H9 (cell line): ENCODE results near the gene MTMR3. TPM values are rescaled to one million over a fixed set of nuclear protein-coding genes. Genes with fewer than 3 reads are reported as not detected.

Experiments used
- DNase-seq: peaks from one replicate; pipeline ENCODE4 v3.0.0-alpha.2; 2017
- H2AFZ ChIP-seq: one replicate; pipeline ENCODE4 v1.6.1; 2013; ENCODE audit warnings: mild to moderate bottlenecking, low read length, control low read depth, moderate library complexity
- H2AK5ac ChIP-seq: 2 replicates; pipeline ENCODE4 v1.6.1; 2013; ENCODE audit warnings: low read length, control low read depth, mixed read lengths; ENCODE audit not compliant: insufficient read length
- H2BK120ac ChIP-seq: one replicate; pipeline ENCODE4 v1.6.1; 2013; ENCODE audit warnings: low read depth, mild to moderate bottlenecking, low read length, control low read depth, inconsistent platforms; ENCODE audit not compliant: poor library complexity, severe bottlenecking
- H2BK12ac ChIP-seq: 2 replicates; pipeline ENCODE4 v1.6.1; 2013; ENCODE audit warnings: low read length, control low read depth, mixed read lengths, low read depth; ENCODE audit not compliant: insufficient read length
- H2BK15ac ChIP-seq: 2 replicates; pipeline ENCODE4 v1.6.1; 2013; ENCODE audit warnings: low read depth, low read length, control low read depth
- H2BK20ac ChIP-seq: one replicate; pipeline ENCODE4 v1.6.1; 2013; ENCODE audit warnings: low read depth, mild to moderate bottlenecking, low read length, control low read depth, inconsistent platforms; ENCODE audit not compliant: poor library complexity, severe bottlenecking
- H2BK5ac ChIP-seq: 2 replicates; pipeline ENCODE4 v1.6.1; 2013; ENCODE audit warnings: low read length, control low read depth, mixed read lengths; ENCODE audit not compliant: insufficient read length
- H3K14ac ChIP-seq: 2 replicates; pipeline ENCODE4 v1.6.1; 2013; ENCODE audit warnings: low read length, control low read depth; ENCODE audit not compliant: insufficient read depth
- H3K18ac ChIP-seq: 2 replicates; pipeline ENCODE4 v1.6.1; 2013; ENCODE audit warnings: low read depth, mild to moderate bottlenecking, mixed read lengths, low read length, control low read depth; ENCODE audit not compliant: insufficient read length
- H3K23ac ChIP-seq: 2 replicates; pipeline ENCODE4 v1.6.1; 2013; ENCODE audit warnings: low read length, control low read depth, mixed read lengths, low read depth; ENCODE audit not compliant: insufficient read length
- H3K23me2 ChIP-seq: 2 replicates; pipeline ENCODE4 v1.6.1; 2013; ENCODE audit warnings: low read depth, mild to moderate bottlenecking, mixed read lengths, low read length, control low read depth; ENCODE audit not compliant: insufficient read length, poor library complexity, severe bottlenecking
- H3K27ac ChIP-seq: 2 replicates; pipeline ENCODE4 v1.5.1; 2013; ENCODE audit warnings: low read length, control low read depth, mixed read lengths, low read depth; ENCODE audit not compliant: insufficient read length
- H3K27me3 ChIP-seq: 2 replicates; pipeline ENCODE4 v1.6.1; 2013; ENCODE audit warnings: low read length, control low read depth, inconsistent platforms; ENCODE audit not compliant: insufficient read depth
- H3K4ac ChIP-seq: 2 replicates; pipeline ENCODE4 v1.6.1; 2013; ENCODE audit warnings: low read depth, mild to moderate bottlenecking, control low read depth, inconsistent platforms, low read length, moderate library complexity
- H3K4me1 ChIP-seq: 2 replicates; pipeline ENCODE4 v1.6.1; 2013; ENCODE audit warnings: low read length, control low read depth, inconsistent platforms; ENCODE audit not compliant: insufficient read depth
- H3K4me2 ChIP-seq: 2 replicates; pipeline ENCODE4 v1.6.1; 2013; ENCODE audit warnings: low read length, control low read depth, mixed read lengths; ENCODE audit not compliant: insufficient read length, insufficient read depth
- H3K56ac ChIP-seq: 2 replicates; pipeline ENCODE4 v1.6.1; 2013; ENCODE audit warnings: low read depth, mild to moderate bottlenecking, mixed read lengths, low read length, control low read depth; ENCODE audit not compliant: insufficient read length
- H3K79me1 ChIP-seq: 2 replicates; pipeline ENCODE4 v1.6.1; 2013; ENCODE audit warnings: low read depth, mild to moderate bottlenecking, moderate library complexity, low read length, control low read depth, inconsistent platforms; ENCODE audit not compliant: insufficient read depth, poor library complexity, severe bottlenecking
- H3K79me2 ChIP-seq: 2 replicates; pipeline ENCODE4 v1.6.1; 2013; ENCODE audit warnings: low read length, control low read depth, inconsistent platforms; ENCODE audit not compliant: insufficient read depth
- H3K9ac ChIP-seq: 2 replicates; pipeline ENCODE4 v1.6.1; 2013; ENCODE audit warnings: low read length, control low read depth, mixed read lengths; ENCODE audit not compliant: insufficient read length; ENCODE audit errors: extremely low read depth
- H3K9me3 ChIP-seq: one replicate; pipeline ENCODE4 v1.6.1; 2013; ENCODE audit warnings: low read depth, low read length, inconsistent platforms; ENCODE audit not compliant: control insufficient read depth
- H3T11ph ChIP-seq: one replicate; pipeline ENCODE4 v1.6.1; 2013; ENCODE audit warnings: mild to moderate bottlenecking, low read length, control low read depth, inconsistent platforms
- H4K20me1 ChIP-seq: one replicate; pipeline ENCODE4 v1.6.1; 2013; ENCODE audit not compliant: control insufficient read depth, insufficient read length, insufficient read depth
- H4K5ac ChIP-seq: 2 replicates; pipeline ENCODE4 v1.6.1; 2013; ENCODE audit warnings: low read depth, mild to moderate bottlenecking, mixed read lengths, low read length, control low read depth; ENCODE audit not compliant: insufficient read length
- H4K8ac ChIP-seq: replicated peaks from 2 replicates; pipeline ENCODE4 v1.6.1; 2013; ENCODE audit warnings: low read length, control low read depth, mixed read lengths, low read depth; ENCODE audit not compliant: insufficient read length
- H4K91ac ChIP-seq: 2 replicates; pipeline ENCODE4 v1.6.1; 2013; ENCODE audit warnings: low read depth, mild to moderate bottlenecking, moderate library complexity, mixed read lengths, low read length, control low read depth; ENCODE audit not compliant: insufficient read length
- H3K27ac Mint-ChIP-seq, 3 experiments: 2 replicates in 2 of 3; 3 replicates in 1 of 3; pipeline ENCODE4 v1.8.0; 2020 to 2021; ENCODE audit warnings: mixed read lengths in 3 of 3, mild to moderate bottlenecking in 1 of 3, moderate library complexity in 1 of 3
- H3K27me3 Mint-ChIP-seq: 2 replicates; pipeline ENCODE4 v1.8.0; 2021; ENCODE audit warnings: low read depth, mild to moderate bottlenecking, moderate library complexity, mixed read lengths
- H3K36me3 Mint-ChIP-seq, 3 experiments: 2 replicates in 2 of 3; 3 replicates in 1 of 3; pipeline ENCODE4 v1.8.0; 2020 to 2021; ENCODE audit warnings: low read depth in 3 of 3, mixed read lengths in 3 of 3; ENCODE audit not compliant: insufficient read depth in 1 of 3
- H3K4me1 Mint-ChIP-seq, 2 experiments: 2 replicates each; pipeline ENCODE4 v1.8.0; 2020; ENCODE audit warnings: mixed read lengths in 2 of 2
- H3K4me3 Mint-ChIP-seq, 2 experiments: 2 replicates in 1 of 2; 3 replicates in 1 of 2; pipeline ENCODE4 v1.8.0; 2020 to 2021; ENCODE audit warnings: mild to moderate bottlenecking in 2 of 2, mixed read lengths in 2 of 2, moderate library complexity in 1 of 2
- H3K9me3 Mint-ChIP-seq, 2 experiments: 2 replicates in 1 of 2; 3 replicates in 1 of 2; pipeline ENCODE4 v1.8.0; 2020; ENCODE audit warnings: mild to moderate bottlenecking in 2 of 2, mixed read lengths in 2 of 2, moderate library complexity in 1 of 2
- CTCF ChIP-seq: fragments of 200-600 bp; sonication (generic); conservative IDR thresholded peaks from 3 replicates; pipeline ENCODE4 v1.8.0; 2021; ENCODE audit warnings: antibody characterized with exemption, mild to moderate bottlenecking
- WGBS: extraction: QIAGEN DNeasy Blood & Tissue Kit; methylation state at CpG from one replicate; pipeline ENCODE4 v1.1.7; 2013; ENCODE audit warnings: missing lambda C conversion rate, low lambda C conversion rate, mixed read lengths; ENCODE audit not compliant: insufficient read length; ENCODE audit errors: extremely low coverage; 5-methylcytosine and 5-hydroxymethylcytosine counted together
- total RNA-seq: library from RNA; stranded (reverse); gene quantifications from 2 replicates; pipeline ENCODE4 v1.2.1, GENCODE V29; 2021

Gene MTMR3
- total RNA-seq, 1 experiment from 2014 or later, result 19.8 TPM

GRCh38 chr22:29936186-29936585 lies 53.2 kb downstream of the MTMR3 start:
- Histone ChIP-seq H3K14ac (no peak overlapping the region), H3K27me3 (no peaks in the 10 kb centered on the region), H3K9me3 (no peaks in the 10 kb centered on the region), H2AK5ac (no peak overlapping the region), H3K27ac (no peak overlapping the region), H3K18ac (no peak overlapping the region), H3K4me1 (peaks cover 3% of the 10 kb centered on the region; the same call in 1 of the 2 replicates), H3K9ac (no peak overlapping the region), H4K20me1 (no peaks in the 10 kb centered on the region), H3K23me2 (no peaks in the 10 kb centered on the region), H3K4ac (no peak overlapping the region), H3K23ac (no peak overlapping the region), H2BK12ac (no peak overlapping the region), H4K5ac (no peak overlapping the region), H2BK120ac (no peak overlapping the region), H2BK20ac (no peak overlapping the region), H2BK15ac (no peak overlapping the region), H3K79me1 (peaks cover 3% of the 10 kb centered on the region), H3T11ph (no peak overlapping the region), H3K4me2 (no peak overlapping the region), H4K8ac (no peak overlapping the region), H2AFZ (no peak overlapping the region), H3K79me2 (no peaks in the 10 kb centered on the region; the same call in 1 of the 2 replicates), H4K91ac (no peak overlapping the region), H3K56ac (no peak overlapping the region), H2BK5ac (no peak overlapping the region)
- Mint-ChIP-seq H3K27ac (no peak overlapping the region), H3K4me3 (no peak overlapping the region), H3K9me3 (peaks cover 6 to 13% of the 10 kb centered on the region in 2 experiments; a peak in 4 of 5 replicates), H3K27me3 (no peaks in the 10 kb centered on the region), H3K4me1 (peaks cover 12 to 13% of the 10 kb centered on the region in 2 experiments; a peak in 3 of 4 replicates), H3K36me3 (peaks cover 8 to 14% (median 9%) of the 10 kb centered on the region in 3 experiments)
- no peak for TF ChIP-seq CTCF
- no peak for DNase-seq
- no CpG with 5 or more reads among the region's 1 CpG for WGBS
